Endometrial microvascular endothelial cells (primary cell): ENCODE data around the gene ERMP1. TPM values are rescaled to one million over a fixed set of nuclear protein-coding genes. Genes with fewer than 3 reads are reported as not detected.
"Not testable (repeated sequence)": the region's sequence is repeated elsewhere in the genome, so short reads cannot be mapped to it uniquely, and the experiment has no call there.

ENCODE experiments used
- in situ Hi-C: cut with HindIII; loops from 2 replicates; pipeline ENCODE4 v1.10.0; 2017; ENCODE audit warnings: low sequenced_read_pairs, low pct_unique_long_range_greater_than_20kb; ENCODE audit errors: inconsistent ontology term
- total RNA-seq: library from RNA; depleted of rRNA; stranded (reverse); fragments of >200 nt; gene quantifications from one replicate; pipeline ENCODE4 v1.2.3, GENCODE V29; 2015; ENCODE audit errors: inconsistent ontology term

Gene ERMP1
- total RNA-seq, 1 donor from 2014 or later, result 36.7 TPM

DNA sequence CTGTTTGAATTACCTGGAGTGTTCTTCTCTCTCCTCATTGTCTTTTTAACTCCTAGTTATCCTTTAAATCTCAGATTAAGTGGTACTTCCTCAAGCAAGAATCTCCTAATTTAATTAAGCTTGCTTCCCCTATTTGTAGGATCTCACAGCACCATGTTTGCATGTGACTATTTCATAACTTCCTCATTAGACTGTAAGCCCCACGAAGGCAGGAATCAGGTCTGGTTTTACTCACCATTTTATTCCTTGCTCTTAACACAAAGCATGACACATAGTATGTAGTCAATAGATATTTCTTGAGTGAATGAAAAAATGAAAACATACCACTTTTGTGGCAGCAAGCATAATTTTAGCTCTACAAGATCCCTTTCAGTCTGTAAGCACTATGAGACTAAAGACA, 1.3 kb upstream of the ERMP1 start:
- in situ Hi-C loops, result no loop called here

DNA sequence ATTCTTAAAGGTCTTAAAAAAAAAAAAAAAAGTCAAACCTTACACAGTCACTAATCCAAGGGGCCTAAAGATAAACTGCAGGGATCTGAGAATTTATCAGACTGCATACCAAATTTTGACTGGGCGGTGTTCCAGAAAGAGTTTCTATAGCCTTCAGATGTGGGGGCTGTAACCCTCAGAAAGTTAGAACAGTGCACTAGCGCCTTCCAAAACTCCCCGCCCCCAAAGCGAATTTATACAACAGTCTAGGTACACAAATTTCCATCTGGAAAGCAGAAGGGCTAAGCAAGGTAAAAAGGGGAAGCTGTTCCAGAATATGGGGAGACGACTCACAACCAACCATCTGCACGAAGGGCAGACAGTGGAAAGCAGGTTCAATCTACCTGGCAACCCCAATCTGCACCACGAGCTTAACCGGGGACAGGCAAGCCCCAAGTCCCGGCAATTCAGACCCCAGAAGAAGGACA, 813 bp downstream of the ERMP1 start:
- in situ Hi-C loops, result no loop called here

DNA sequence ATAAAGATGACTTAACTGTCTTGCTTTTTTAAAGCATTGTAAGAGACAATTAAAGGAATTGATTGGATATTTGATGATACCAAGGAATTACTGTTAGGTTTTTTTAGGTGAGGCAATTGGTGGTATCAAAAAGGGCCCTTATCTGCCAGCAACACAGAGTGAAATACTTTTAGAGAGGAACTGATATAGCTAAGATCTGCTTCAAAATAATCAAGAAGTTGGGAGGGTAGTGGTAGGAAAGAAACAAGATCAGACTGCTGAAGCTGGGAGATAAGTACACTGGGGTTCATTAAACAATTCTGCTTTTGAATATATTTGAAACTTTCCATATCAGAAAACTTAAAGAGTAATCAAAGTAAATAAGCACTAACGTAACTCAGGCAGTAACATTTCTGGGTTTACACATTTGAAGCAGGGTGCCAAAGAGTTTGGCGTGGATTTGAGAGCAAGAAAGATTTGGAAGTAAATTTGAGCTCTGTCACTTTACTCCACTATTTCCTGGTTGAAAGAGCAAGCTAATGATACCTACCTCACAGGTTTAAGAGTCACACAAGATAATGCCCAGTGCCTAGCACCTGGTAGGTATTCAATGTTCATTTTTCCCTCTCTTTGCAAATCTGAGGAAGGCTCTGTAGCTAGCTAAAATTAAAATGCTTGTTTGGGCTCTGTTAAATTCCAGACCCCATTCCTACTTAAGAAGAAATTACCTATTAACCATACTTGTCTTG, 6.9 kb downstream of the ERMP1 start:
- in situ Hi-C loops, result no loop called here

DNA sequence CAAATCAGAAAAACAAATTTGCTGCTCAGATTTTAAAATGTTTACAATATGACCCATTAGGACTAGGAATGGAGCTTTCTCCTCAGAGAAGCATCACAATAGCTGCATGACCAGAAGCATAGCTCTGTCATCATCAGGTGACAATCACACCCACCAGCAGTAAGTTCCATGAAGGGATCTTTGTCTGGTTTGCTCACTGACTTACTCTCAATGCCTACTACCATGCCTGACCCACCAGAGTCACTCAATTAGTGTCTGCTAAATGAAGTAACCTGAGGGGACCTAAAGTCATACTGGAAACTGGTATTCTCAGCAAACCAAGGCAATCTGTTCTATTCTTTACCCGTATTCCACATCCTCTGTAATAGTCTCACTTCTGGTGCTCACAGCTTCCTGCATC, 7.7 kb downstream of the ERMP1 start:
- in situ Hi-C loops, result no loop called here

DNA sequence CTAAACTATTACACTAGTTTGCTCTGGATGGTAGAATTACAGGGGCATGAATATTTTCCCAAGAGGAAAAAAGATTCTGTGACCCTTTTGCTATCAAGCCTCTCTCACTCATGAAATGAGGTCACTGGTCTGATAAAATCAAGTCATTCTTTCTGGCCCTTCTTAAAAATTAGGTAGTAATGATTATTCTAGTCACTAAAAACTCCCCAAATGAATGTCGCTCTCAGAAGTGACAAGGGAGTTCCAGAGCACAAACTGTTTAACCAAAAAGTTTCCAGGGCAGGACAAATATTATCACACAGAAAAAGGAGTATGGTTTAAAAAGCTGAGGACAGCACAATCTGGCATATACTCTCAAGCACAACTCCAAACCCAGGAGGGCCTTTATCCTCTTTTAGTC, 12.5 kb downstream of the ERMP1 start:
- in situ Hi-C loops, result no loop called here

DNA sequence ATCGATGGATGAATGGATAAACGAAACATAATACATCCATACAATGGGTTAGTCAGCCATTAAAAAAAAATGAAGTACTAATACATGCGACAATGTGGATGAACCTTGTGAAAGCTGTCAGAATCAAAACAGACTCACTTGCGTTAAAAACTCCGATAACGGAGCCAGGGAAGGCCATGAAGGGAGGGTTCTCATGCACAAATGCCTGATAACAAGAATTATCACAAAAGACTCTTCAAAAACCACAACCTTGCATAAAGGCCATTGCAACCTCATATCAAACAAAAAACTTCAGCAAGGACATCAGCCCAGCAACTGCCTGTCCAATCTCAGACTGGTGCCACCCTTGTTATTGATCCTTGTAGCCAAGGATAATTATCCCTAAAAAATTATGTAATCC, 13.7 kb downstream of the ERMP1 start:
- in situ Hi-C loops, result no loop called here

DNA sequence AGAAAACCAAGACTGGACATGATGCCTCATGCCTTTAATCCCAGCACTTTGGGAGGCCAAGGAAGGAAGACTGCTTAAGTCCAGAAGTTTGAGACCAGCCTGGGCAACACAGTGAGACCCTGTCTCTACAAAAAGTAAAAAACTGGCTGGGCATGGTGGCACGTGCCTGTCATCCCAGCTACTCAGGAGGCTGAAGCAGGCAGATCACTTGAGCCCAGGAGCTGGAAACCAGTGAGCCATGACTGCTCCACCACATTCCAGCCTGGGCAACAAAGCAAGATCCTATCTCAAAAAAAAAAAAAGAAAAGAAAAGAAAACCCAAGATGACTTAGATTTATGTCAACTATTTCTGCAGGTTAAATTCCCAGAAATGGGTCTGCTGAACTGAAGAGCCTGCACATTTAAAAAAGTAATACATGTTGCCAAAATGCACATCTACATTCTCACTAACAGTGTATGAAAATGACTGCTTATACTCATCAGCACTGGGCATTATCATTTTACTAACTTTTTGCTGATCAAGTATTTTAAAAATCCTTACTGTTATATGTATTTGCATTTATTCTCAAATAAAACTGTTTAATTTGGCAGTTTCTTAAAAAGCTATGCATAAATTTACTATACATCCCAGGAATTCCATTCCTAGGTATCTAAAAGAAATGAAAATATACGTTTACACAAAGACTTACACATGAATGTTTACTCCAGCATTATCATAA, 14.3 kb downstream of the ERMP1 start:
- in situ Hi-C loops, result no loop called here

DNA sequence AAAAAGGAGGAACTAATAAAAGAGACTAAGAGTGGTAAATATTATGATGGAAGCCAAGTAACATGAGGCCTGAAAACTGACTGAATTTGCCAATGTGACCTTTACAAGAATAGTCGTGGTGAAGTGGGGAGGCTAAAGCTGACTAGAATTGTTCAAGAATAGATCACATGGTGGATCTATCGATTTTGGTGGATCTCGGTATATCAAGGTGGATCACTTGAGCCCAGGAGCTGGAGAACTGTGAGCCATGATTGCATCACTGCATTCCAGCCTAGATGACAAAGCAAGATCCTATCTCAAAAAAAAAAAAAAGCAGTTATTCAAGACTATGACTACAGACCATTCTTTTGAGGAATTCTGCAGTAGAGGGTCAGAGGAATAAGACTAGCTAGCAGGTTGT, 15.1 kb downstream of the ERMP1 start:
- in situ Hi-C loops, result no loop called here

DNA sequence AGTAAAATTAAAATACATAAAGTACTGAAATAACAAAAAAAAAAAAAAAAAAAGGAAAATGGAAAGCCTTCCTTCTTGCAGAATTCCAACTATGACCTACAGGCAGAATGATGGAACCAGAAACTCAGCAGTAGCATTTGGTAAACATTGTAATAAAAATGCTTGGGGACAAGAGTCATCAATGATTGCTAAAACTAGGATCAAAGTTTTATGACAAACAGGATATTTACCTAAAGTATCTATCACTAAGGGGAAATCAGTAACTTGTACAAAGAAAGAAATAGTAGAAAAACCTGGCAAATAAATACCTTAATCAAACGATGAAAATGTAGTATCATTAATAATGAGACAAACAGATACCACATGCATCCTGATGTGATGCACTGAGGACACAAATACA, 17.5 kb downstream of the ERMP1 start:
- in situ Hi-C loops, result no loop called here

DNA sequence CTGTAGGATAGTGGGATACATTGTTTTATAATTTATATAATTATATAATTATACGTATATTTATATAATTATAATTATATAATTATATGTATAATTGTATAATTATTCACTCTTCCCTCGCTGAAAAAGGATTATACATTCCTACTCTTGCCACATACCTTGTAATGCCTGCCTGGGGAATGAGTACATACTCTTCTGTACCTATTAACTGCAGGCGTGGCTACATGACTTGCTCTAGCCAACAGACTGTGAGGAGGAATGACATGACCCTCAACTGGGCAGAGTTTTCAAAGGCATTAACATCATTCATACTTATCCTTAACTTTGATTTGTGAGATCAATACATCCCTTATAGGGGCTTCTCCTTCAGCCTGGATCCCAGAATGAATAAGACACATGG, 19.1 kb downstream of the ERMP1 start:
- in situ Hi-C loops, result no loop called here

DNA sequence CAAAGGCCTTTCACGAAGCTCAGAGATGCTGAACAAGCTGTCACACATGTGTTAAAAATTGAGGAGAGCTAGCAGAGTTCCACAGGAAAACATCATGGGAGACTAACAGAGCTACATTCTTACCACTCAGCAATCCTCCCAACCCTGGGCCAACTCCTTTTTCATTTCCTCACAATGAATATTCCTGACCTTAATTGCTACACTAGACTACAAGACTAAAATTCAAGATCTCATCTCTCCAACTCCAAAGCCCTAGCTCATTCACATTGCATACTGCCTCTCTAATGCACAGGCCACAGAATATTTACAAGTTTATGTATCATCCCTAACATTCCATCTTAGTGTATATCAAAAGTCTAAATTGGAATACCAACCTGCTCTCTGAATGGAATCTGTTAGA, 21.2 kb downstream of the ERMP1 start:
- in situ Hi-C loops, result no loop called here

DNA sequence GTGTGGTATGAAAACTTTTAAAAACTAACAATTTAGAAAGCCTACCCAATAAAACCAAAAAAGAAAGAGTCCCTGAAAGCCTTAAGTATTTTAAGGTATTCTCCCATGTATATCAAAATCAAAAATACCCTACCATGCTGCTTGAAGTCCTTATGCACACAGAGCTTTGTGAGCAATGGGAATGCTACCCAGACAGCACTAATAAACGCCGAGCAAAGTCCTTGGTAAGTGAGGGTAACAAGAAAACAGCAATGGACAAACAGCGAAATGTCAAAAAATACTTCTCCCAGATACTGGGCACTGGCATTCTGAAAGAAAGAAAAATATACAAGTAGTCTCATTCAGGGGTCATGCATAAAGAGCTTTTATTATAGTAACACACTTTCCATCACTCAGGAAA, 27.4 kb downstream of the ERMP1 start:
- in situ Hi-C loops, result no loop called here

DNA sequence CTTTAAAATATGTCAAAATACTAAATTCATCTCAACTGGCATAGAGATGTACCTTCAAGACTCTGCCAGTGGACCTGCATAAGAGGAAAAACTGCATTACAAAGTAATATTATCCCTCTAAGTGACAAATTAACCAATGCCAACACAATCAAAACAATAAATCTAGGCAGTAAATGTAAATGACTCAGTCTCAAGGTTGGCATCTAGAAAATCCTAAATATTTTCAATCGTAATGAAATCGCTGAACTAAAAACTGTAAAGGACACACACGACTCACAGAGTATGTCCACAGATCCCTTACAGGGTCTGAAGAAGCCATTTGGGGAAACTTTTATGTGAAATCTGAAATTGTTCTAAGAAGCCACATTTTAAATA, 31.2 kb downstream of the ERMP1 start:
- in situ Hi-C loops, result no loop called here

DNA sequence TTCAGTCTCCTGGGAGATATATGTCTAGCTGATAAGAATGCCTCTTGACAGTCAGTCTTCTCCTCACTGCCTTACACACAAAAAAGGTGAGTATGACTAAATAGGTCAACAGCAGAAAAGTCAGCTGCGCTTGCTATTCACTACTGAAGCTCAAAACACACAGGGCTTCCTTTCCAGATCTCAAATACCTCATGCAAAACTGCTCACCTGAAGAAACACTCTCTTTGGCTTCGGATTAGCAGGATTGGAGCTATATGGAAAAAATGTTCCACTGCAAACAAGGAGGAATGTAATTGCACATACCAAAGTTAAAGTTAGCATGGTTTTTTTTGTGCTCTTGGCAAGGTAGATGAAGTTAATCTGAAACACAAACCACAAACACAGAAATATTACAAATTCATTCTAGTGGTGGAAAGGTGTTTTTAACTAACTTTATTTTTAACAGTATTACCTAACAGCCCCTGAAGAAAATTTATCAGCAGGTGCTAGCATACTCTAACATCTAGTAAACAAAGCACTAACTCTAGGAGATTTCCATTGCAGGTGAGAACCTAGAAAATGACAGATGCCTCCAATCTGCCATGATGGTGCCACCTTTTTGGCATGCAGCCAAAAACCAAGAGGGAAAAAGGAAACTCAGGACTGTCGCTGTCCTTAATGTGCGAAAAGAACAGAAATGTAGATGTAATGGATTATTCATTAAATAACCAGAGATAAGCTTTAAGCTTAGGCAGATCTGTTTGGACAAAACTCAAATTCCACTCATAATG, 31.8 kb downstream of the ERMP1 start:
- in situ Hi-C loops, result no loop called here

DNA sequence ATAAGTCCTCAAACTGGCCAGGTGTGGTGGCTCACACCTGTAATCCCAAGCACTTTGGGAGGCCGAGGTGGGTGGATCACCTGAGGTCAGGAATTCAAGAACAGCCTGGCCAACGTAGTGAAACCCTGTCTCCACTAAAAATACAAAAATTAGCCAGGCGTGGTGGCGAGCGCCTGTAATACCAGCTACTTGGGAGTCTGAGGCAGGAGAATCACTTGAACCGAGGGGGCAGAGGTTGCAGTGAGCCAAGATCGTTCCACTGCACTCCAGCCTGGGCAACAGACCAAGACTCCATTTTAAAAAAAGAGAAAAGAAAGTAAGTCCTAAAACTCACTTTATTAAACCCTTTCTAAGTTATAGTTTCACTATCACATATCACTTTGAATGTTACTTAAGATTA, 32.5 kb downstream of the ERMP1 start:
- in situ Hi-C loops, result not testable (repeated sequence)

DNA sequence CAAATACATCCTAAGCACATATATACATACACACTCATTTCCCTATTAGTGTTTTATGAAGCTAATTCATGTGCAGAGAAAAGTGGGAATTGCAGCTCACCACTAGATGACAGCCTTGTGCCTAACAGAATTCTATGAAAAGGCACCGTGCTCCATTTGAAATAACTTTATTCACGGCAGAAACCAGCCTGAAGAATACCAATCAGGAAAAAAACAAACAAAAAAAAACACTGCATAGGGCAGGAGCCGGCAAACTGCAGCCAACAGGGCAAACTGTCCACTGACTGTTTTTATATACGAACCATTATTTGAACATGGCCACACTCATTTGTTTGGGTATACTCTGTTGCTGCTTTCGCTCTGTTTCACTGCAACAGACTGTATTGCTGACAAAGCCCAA, 33.6 kb downstream of the ERMP1 start:
- in situ Hi-C loops, result no loop called here

DNA sequence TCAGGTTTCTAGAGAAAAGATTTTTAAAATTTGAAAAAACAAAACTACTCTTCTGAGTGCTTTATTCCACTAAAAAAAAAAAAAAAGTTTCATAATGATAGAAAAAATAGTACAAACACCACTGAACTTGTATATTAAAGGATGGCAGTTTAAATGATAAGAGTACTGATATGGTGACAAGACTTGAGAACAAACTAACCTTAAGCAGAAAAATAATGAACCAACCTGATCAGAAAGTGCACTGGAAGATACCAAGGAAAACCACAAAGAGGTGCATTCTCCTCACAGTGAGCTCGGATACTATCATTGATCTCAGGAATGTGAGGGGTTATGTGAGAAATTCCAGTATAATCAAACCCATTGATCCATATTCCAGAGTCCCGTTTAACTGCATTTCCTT, 34.3 kb downstream of the ERMP1 start:
- in situ Hi-C loops, result no loop called here

DNA sequence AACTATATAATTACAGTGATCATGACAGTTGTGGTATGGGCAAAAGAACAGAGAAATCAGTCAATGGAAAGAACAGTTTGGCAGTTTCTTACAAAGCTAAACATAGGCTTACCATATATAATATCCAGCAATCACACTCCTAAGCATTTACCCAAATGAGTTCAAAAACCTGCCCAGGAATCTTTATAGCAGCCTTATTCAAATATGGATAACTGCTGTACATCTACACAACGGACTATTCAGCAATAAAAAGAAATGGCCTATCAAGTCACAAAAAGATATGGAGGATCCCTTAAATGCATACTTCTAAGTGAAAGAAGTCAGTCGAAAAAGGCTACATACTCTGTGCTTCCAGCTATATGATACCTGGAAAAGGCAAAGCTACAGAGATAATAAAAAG, 36.6 kb downstream of the ERMP1 start:
- in situ Hi-C loops, result no loop called here

DNA sequence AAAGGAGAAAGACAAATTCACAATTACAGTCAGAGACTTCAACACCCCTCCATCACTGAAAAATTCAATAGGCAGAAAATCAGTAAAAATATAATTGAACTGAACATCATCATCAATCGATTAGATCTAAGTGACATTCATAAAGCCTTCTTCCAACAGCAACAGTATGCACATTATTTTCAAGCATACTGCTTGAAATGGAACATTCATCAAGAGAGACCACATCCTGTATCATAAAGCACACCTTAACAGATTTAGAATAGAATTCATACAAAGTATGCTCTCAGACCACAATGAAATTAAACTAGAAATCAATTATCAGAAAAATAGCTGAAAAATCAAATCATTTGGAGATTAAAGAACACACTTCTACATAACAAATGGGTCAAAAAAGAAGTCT, 39.1 kb downstream of the ERMP1 start:
- in situ Hi-C loops, result no loop called here

DNA sequence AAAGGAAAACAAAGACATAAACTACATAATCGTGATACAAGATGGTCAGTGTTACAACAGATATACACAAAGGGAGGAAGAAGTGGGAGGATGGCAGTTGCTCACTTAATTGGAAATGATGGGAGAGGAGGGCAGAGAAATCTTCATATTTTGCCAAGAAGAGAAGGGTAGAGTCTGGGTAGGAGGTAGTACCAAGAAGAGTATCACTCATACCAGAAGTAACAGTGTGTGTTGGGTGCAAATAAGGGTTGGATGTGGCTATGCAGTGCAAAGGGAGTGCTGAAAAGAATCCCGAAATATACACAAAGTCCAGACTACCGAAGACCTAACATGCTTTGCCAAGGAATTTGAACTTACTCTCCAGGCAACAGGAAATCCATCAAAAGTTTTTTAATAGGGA, 41.0 kb downstream of the ERMP1 start:
- in situ Hi-C loops, result no loop called here
